Muscle layer of colon (tissue), 2 donors: Measurements from ENCODE around the gene ALOX5AP.

Experiments used
- H3K27ac ChIP-seq: one replicate; pipeline ENCODE4 v1.7.0; 2013; ENCODE audit warnings: low read depth, mild to moderate bottlenecking, low read length, moderate library complexity
- H3K27me3 ChIP-seq, 2 donors: one replicate each; pipeline ENCODE4 v1.7.0; 2013; ENCODE audit warnings: low read length in 2 of 2, mild to moderate bottlenecking in 2 of 2; ENCODE audit not compliant: insufficient read depth in 2 of 2, control insufficient read depth in 1 of 2
- H3K36me3 ChIP-seq: one replicate; pipeline ENCODE4 v1.7.0; 2013; ENCODE audit warnings: mild to moderate bottlenecking, low read length; ENCODE audit not compliant: insufficient read depth
- H3K4me1 ChIP-seq: one replicate; pipeline ENCODE4 v1.7.0; 2013; ENCODE audit warnings: mild to moderate bottlenecking, low read length; ENCODE audit not compliant: insufficient read depth
- H3K4me3 ChIP-seq, 2 donors: one replicate each; pipeline ENCODE4 v1.7.0; 2013; ENCODE audit warnings: low read length in 2 of 2, low read depth in 1 of 2, mild to moderate bottlenecking in 1 of 2, moderate library complexity in 1 of 2
- H3K9ac ChIP-seq: one replicate; pipeline ENCODE4 v1.7.0; 2013; ENCODE audit warnings: low read length
- H3K9me3 ChIP-seq: one replicate; pipeline ENCODE4 v1.7.0; 2013; ENCODE audit warnings: mild to moderate bottlenecking, low read length
- donor health status: abdominal sarcoma.
- donor health status: Adenocarcinoma of cecum.

Gene ALOX5AP

GRCh38 chr13:30700364-30700763 is 35.0 kb upstream of the ALOX5AP start:
- Histone ChIP-seq H3K36me3 (no peaks in the 10 kb centered on the region), H3K4me3 (no peak overlapping the region), H3K9ac (no peak overlapping the region), H3K4me1 (no peaks in the 10 kb centered on the region), H3K27me3 (no peaks in the 10 kb centered on the region), H3K27ac (no peak overlapping the region), H3K9me3 (no peaks in the 10 kb centered on the region)

- no peak overlapping the region for H3K4me3 ChIP-seq
- H3K4me1 ChIP-seq, result no peaks in the 10 kb centered on the region
- no peak overlapping the region for H3K9ac ChIP-seq
- no peaks in the 10 kb centered on the region for H3K9me3 ChIP-seq
- no peak overlapping the region for H3K27ac ChIP-seq
- no peaks in the 10 kb centered on the region for H3K27me3 ChIP-seq
- H3K36me3 ChIP-seq, result no peaks in the 10 kb centered on the region
Observed at GRCh38 chr13:30702006-30702405, 33.3 kb upstream of the ALOX5AP start.

GRCh38 chr13:30704596-30704995 is 30.7 kb upstream of the ALOX5AP start:
- Histone ChIP-seq H3K4me3 (no peak overlapping the region), H3K27me3 (no peaks in the 10 kb centered on the region), H3K4me1 (no peaks in the 10 kb centered on the region), H3K36me3 (no peaks in the 10 kb centered on the region), H3K27ac (no peak overlapping the region), H3K9me3 (no peaks in the 10 kb centered on the region), H3K9ac (no peak overlapping the region)

DNA sequence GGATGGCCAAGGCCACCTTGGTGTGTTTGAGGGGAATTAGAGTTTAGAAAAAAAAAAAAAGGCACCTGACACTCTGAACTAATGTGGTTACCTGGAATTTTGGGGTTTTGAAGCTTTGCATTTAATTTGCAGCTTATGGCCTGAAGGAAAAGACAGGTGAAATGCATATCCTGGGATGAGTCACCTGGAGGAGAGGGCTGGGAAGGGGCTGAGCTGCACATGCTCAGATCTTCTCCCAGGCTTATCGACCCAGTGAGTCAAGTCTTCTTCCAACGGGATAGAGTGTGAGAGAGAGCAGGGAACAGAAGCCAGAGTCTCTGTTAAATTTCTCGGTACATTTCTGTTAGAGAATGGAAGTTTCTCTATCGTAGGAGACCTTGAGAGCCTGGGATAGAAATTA is 29.7 kb upstream of the ALOX5AP start:
- no peaks in the 10 kb centered on the region for H3K4me1 ChIP-seq
- H3K4me3 ChIP-seq, result no peak overlapping the region
- H3K9ac ChIP-seq, result no peak overlapping the region
- no peaks in the 10 kb centered on the region for H3K36me3 ChIP-seq
- no peaks in the 10 kb centered on the region for H3K27me3 ChIP-seq
- no peaks in the 10 kb centered on the region for H3K9me3 ChIP-seq
- H3K27ac ChIP-seq, result no peak overlapping the region

DNA sequence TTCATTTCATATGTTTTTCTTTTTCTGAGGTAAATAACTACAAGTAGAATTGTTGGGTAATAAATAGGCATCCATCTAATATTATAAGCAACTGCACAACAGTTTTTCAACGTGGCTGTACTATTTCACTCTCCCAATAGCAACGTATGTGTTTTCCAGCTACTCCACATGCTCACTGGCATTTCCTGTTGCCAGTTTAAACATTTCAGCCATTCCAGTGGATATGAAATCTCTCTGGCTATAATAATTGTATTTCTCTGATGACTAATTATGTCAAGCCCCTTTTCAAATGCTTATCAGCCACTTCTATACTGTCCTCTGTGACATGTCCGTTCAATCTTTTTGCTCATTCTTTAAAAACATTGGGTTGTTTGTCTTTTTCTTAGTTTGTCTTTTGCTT is 26.8 kb upstream of the ALOX5AP start:
- H3K4me3 ChIP-seq, result no peak overlapping the region
- H3K27me3 ChIP-seq, result no peaks in the 10 kb centered on the region
- H3K27ac ChIP-seq, result no peak overlapping the region
- no peaks in the 10 kb centered on the region for H3K9me3 ChIP-seq
- H3K9ac ChIP-seq, result no peak overlapping the region
- H3K36me3 ChIP-seq, result no peaks in the 10 kb centered on the region
- no peaks in the 10 kb centered on the region for H3K4me1 ChIP-seq

DNA sequence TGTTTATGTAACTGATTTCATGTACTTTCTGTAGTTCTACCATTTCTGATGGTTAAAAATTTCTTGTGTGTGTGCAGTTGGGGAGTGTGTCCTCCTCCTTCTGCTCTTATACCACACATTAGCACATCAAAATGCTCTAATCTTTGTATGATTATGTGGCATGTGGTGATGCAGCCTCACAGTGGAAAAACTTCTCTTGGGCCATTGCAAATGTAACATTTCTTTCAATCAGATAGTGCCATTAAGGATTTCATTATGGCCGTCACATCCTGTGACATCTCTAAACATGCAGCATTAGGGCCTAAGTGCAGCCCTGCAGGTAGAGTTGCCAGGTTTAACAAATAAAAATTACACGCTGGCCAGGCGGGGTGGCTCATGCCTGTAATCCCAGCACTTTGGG is 24.9 kb upstream of the ALOX5AP start:
- no peaks in the 10 kb centered on the region for H3K27me3 ChIP-seq
- H3K4me1 ChIP-seq, result no peaks in the 10 kb centered on the region
- no peak overlapping the region for H3K4me3 ChIP-seq
- no peaks in the 10 kb centered on the region for H3K9me3 ChIP-seq
- H3K36me3 ChIP-seq, result no peaks in the 10 kb centered on the region
- no peak overlapping the region for H3K27ac ChIP-seq
- H3K9ac ChIP-seq, result no peak overlapping the region

- H3K9me3 ChIP-seq, result no peaks in the 10 kb centered on the region
- no peaks in the 10 kb centered on the region for H3K36me3 ChIP-seq
- no peaks in the 10 kb centered on the region for H3K4me1 ChIP-seq
- no peak overlapping the region for H3K4me3 ChIP-seq
- H3K27me3 ChIP-seq, result no peaks in the 10 kb centered on the region
- no peak overlapping the region for H3K9ac ChIP-seq
- no peak overlapping the region for H3K27ac ChIP-seq
Observed at GRCh38 chr13:30711375-30711774, 24.0 kb upstream of the ALOX5AP start.

DNA sequence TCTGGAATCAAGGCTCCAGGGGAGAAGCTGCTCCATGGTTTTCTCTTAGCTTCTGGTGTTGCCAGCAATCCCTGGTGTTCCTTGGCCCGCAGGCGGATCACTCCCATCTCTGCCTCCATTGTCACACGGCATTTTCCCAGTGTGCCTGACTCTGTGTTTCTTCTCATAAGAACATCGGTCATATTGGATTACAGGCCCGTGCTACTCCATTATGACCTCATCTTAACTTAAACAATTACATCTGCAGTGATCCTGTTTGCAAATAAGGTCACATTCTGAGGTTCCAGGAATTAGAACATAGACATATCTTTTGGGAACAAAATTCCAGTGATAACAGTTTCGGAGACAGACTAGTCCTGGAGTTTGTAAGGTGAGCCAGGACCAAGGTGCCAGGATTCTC is 23.5 kb upstream of the ALOX5AP start:
- Histone ChIP-seq H3K4me1 (no peaks in the 10 kb centered on the region), H3K27ac (no peak overlapping the region), H3K27me3 (no peaks in the 10 kb centered on the region), H3K9ac (no peak overlapping the region), H3K9me3 (no peaks in the 10 kb centered on the region), H3K4me3 (no peak overlapping the region), H3K36me3 (no peaks in the 10 kb centered on the region)

GRCh38 chr13:30712536-30713532 is 22.5 kb upstream of the ALOX5AP start:
- Histone ChIP-seq H3K27ac (no peak overlapping the region), H3K9me3 (no peaks in the 10 kb centered on the region), H3K36me3 (no peaks in the 10 kb centered on the region), H3K27me3 (no peaks in the 10 kb centered on the region), H3K9ac (no peak overlapping the region), H3K4me3 (no peak overlapping the region), H3K4me1 (no peaks in the 10 kb centered on the region)

- no peaks in the 10 kb centered on the region for H3K4me1 ChIP-seq
- no peaks in the 10 kb centered on the region for H3K27me3 ChIP-seq
- no peaks in the 10 kb centered on the region for H3K9me3 ChIP-seq
- H3K36me3 ChIP-seq, result no peaks in the 10 kb centered on the region
- H3K27ac ChIP-seq, result no peak overlapping the region
- H3K4me3 ChIP-seq, result no peak overlapping the region
- H3K9ac ChIP-seq, result no peak overlapping the region
Observed at GRCh38 chr13:30714629-30715371, 20.5 kb upstream of the ALOX5AP start.

- H3K36me3 ChIP-seq, result no peaks in the 10 kb centered on the region
- H3K9me3 ChIP-seq, result no peaks in the 10 kb centered on the region
- H3K27ac ChIP-seq, result no peak overlapping the region
- H3K27me3 ChIP-seq, result no peaks in the 10 kb centered on the region
- H3K4me1 ChIP-seq, result no peaks in the 10 kb centered on the region
- no peak overlapping the region for H3K9ac ChIP-seq
- H3K4me3 ChIP-seq, result no peak overlapping the region
Observed at GRCh38 chr13:30715372-30715756, 20.0 kb upstream of the ALOX5AP start.
